GM12865 (cell line): ENCODE results near the gene AQP12B.

Experiments
- DNase-seq: peaks from one replicate; pipeline ENCODE4 v3.0.0; 2010; ENCODE audit warnings: low read depth
- H3K4me3 ChIP-seq: 2 replicates; pipeline ENCODE4 v1.5.1; 2011; ENCODE audit warnings: mild to moderate bottlenecking, low read depth, low read length, control low read depth
- CTCF ChIP-seq: IDR thresholded peaks from 2 replicates; pipeline ENCODE4 v1.5.1; 2011; ENCODE audit warnings: low read length, control low read depth, low read depth, inconsistent platforms; ENCODE audit not compliant: insufficient read depth; ENCODE audit errors: missing control alignments

AQP12B gene

GRCh38 chr2:240635998-240636547 is 46.6 kb downstream of the AQP12B start:
- no peak for DNase-seq
- TF ChIP-seq CTCF: no peak
- H3K4me3 ChIP-seq: no peak overlapping the region

GRCh38 chr2:240635121-240635997 is 47.3 kb downstream of the AQP12B start:
- no peak for TF ChIP-seq CTCF
- H3K4me3 ChIP-seq: no peak overlapping the region
- DNase-seq: no peak

- TF ChIP-seq CTCF: no peak
- no peak for DNase-seq
- H3K4me3 ChIP-seq: no peak overlapping the region
These were observed 50.4 kb downstream of the AQP12B start for GRCh38 chr2:240632306-240632721.

- H3K4me3 ChIP-seq: no peak overlapping the region
- TF ChIP-seq CTCF: no peak
These were observed 51.0 kb downstream of the AQP12B start for GRCh38 chr2:240631548-240632305.

GRCh38 chr2:240630771-240631547 is 51.7 kb downstream of the AQP12B start:
- H3K4me3 ChIP-seq: no peak overlapping the region
- DNase-seq: no peak
- no peak for TF ChIP-seq CTCF

More at GRCh38 chr2:240631548-240632305, 51.0 kb downstream of the AQP12B start:
- no peak for DNase-seq

- no peak for TF ChIP-seq CTCF
- DNase-seq: no peak
- no peak overlapping the region for H3K4me3 ChIP-seq
These were observed 52.5 kb downstream of the AQP12B start for GRCh38 chr2:240629968-240630770.
